HS-27A (cell line): ENCODE measurements around the gene ADAMTS2.
"Not testable (repeated sequence)": the region's sequence is repeated elsewhere in the genome, so short reads cannot be mapped to it uniquely, and the experiment has no call there.

Experiments
- DNase-seq: peaks from one replicate; pipeline ENCODE4 v3.0.0-alpha.2; 2012; ENCODE audit warnings: low read depth, missing footprints

The ADAMTS2 gene

GRCh38 chr5:179231309-179231708 lies 114.0 kb downstream of the ADAMTS2 start:
- DNase-seq, result no peak

- no peak for DNase-seq
Measured at GRCh38 chr5:179230061-179230461, 115.2 kb downstream of the ADAMTS2 start.

- DNase-seq, result no peak
Measured at GRCh38 chr5:179229331-179229831, 115.9 kb downstream of the ADAMTS2 start.

- DNase-seq, result no peak
Measured at GRCh38 chr5:179228341-179229121, 116.7 kb downstream of the ADAMTS2 start.

- no peak for DNase-seq
Measured at GRCh38 chr5:179227580-179228311, 117.5 kb downstream of the ADAMTS2 start.

- no peak for DNase-seq
Measured at GRCh38 chr5:179227229-179227579, 118.1 kb downstream of the ADAMTS2 start.

GRCh38 chr5:179226696-179227095 lies 118.6 kb downstream of the ADAMTS2 start:
- no peak for DNase-seq

GRCh38 chr5:179225387-179225786 lies 119.9 kb downstream of the ADAMTS2 start:
- no peak for DNase-seq

- no peak for DNase-seq
Measured at GRCh38 chr5:179224741-179225140, 120.5 kb downstream of the ADAMTS2 start.

- no peak for DNase-seq
Measured at GRCh38 chr5:179223961-179224360, 121.3 kb downstream of the ADAMTS2 start.

GRCh38 chr5:179223528-179223927 lies 121.7 kb downstream of the ADAMTS2 start:
- DNase-seq, result no peak

GRCh38 chr5:179222246-179223017 lies 122.8 kb downstream of the ADAMTS2 start:
- no peak for DNase-seq

GRCh38 chr5:179221877-179222220 lies 123.4 kb downstream of the ADAMTS2 start:
- no peak for DNase-seq

GRCh38 chr5:179221196-179221876 lies 123.9 kb downstream of the ADAMTS2 start:
- no peak for DNase-seq

- DNase-seq, result no peak
Measured at GRCh38 chr5:179220716-179221115, 124.5 kb downstream of the ADAMTS2 start.

- no peak for DNase-seq
Measured at GRCh38 chr5:179219661-179220620, 125.3 kb downstream of the ADAMTS2 start.

- no peak for DNase-seq
Measured at GRCh38 chr5:179218943-179219330, 126.3 kb downstream of the ADAMTS2 start.

- no peak for DNase-seq
Measured at GRCh38 chr5:179217956-179218942, 127.0 kb downstream of the ADAMTS2 start.

GRCh38 chr5:179217356-179217755 lies 127.9 kb downstream of the ADAMTS2 start:
- no peak for DNase-seq

GRCh38 chr5:179216381-179216780 lies 128.9 kb downstream of the ADAMTS2 start:
- not testable (repeated sequence) for DNase-seq
